CD4-positive, alpha-beta memory T cell (primary cell): ENCODE results near the gene TPT1. TPM values are rescaled to one million over a fixed set of nuclear protein-coding genes. Genes with fewer than 3 reads are reported as not detected.

Source experiments
- CTCF ChIA-PET: fragments of 350-600 bp; sonication (Branson Sonifier 250); formaldehyde crosslinking; loops from one replicate; lab custom pipeline; 2021; ENCODE audit warnings: inconsistent platforms; ENCODE audit not compliant: partially characterized antibody; lab: Charles Lee
- POLR2A ChIA-PET: fragments of 350-600 bp; sonication (Branson Sonifier 250); formaldehyde crosslinking; loops from one replicate; lab custom pipeline; 2021; ENCODE audit not compliant: partially characterized antibody; lab: Charles Lee
- DNase-seq, 5 donors: peaks; one replicate each; pipeline versions ENCODE4 v3.0.0 to v3.0.0-alpha.2; 2020 to 2022; ENCODE audit warnings: mixed read lengths in 1 of 5
- H3K27ac ChIP-seq: one replicate; pipeline ENCODE4 v1.7.0; 2013; ENCODE audit warnings: low read depth, low read length
- H3K27me3 ChIP-seq: 2 replicates; pipeline ENCODE4 v1.7.0; 2013; ENCODE audit warnings: mild to moderate bottlenecking, low read length, moderate library complexity; ENCODE audit not compliant: insufficient read depth
- H3K36me3 ChIP-seq: 2 replicates; pipeline ENCODE4 v1.7.0; 2013; ENCODE audit warnings: mild to moderate bottlenecking, low read length, moderate library complexity; ENCODE audit not compliant: insufficient read depth
- H3K4me1 ChIP-seq: 2 replicates; pipeline ENCODE4 v1.7.0; 2013; ENCODE audit warnings: mild to moderate bottlenecking, low read length, moderate library complexity; ENCODE audit not compliant: insufficient read depth
- H3K4me3 ChIP-seq, 2 donors: one replicate each; pipeline ENCODE4 v1.7.0; 2013; ENCODE audit warnings: low read length in 2 of 2, mild to moderate bottlenecking in 1 of 2
- H3K9me3 ChIP-seq, 2 donors: one replicate each; pipeline ENCODE4 v1.7.0; 2013; ENCODE audit warnings: low read length in 2 of 2, control low read depth in 1 of 2; ENCODE audit not compliant: control insufficient read depth in 1 of 2
- H3K27ac Mint-ChIP-seq, 7 donors: one replicate each; pipeline ENCODE4 v1.8.0; 2020 to 2021; ENCODE audit warnings: mixed read lengths in 7 of 7, mild to moderate bottlenecking in 6 of 7, inconsistent platforms in 3 of 7, moderate library complexity in 3 of 7
- H3K27me3 Mint-ChIP-seq, 2 donors: one replicate each; pipeline ENCODE4 v1.8.0; 2020 to 2021; ENCODE audit warnings: mixed read lengths in 2 of 2
- H3K36me3 Mint-ChIP-seq, 2 donors: one replicate each; pipeline ENCODE4 v1.8.0; 2020 to 2021; ENCODE audit warnings: mixed read lengths in 2 of 2, inconsistent platforms in 1 of 2, mild to moderate bottlenecking in 1 of 2
- H3K4me1 Mint-ChIP-seq, 4 donors: one replicate each; pipeline ENCODE4 v1.8.0; 2020 to 2021; ENCODE audit warnings: mixed read lengths in 4 of 4, mild to moderate bottlenecking in 1 of 4
- H3K4me3 Mint-ChIP-seq, 8 donors: one replicate each; pipeline ENCODE4 v1.8.0; 2020 to 2021; ENCODE audit warnings: mixed read lengths in 8 of 8, mild to moderate bottlenecking in 7 of 8, moderate library complexity in 6 of 8, inconsistent platforms in 3 of 8
- H3K9me3 Mint-ChIP-seq, 8 donors: one replicate each; pipeline ENCODE4 v1.8.0; 2020 to 2021; ENCODE audit warnings: mixed read lengths in 8 of 8, mild to moderate bottlenecking in 5 of 8, inconsistent platforms in 3 of 8, moderate library complexity in 1 of 8
- intact Hi-C: fragments of 100-400 bp; cut with micrococcal nuclease; formaldehyde crosslinking; loops from one replicate; pipeline ENCODE4 v1.15.1; 2023
- polyA plus RNA-seq, 2 donors: library from polyadenylated mRNA; unstranded; fragments of 300-500 nt; fragmentation: Illumina TruSeq; gene quantifications; one replicate each; pipeline ENCODE4 v1.2.3, GENCODE V29; 2021
- total RNA-seq, 2 experiments: library from RNA; stranded (reverse); gene quantifications; one replicate each; pipeline ENCODE4 v1.2.3, GENCODE V29; 2021

The TPT1 gene
- total and polyA plus RNA-seq, 4 experiments from 2014 or later: 2,372 to 11,080 (median 7,185) TPM

- Histone ChIP-seq H3K4me3 (peak overlapping the region in 1 of 2 donors; percentile 18), H3K9me3 (no peaks in the 10 kb centered on the region), H3K27me3 (no peaks in the 10 kb centered on the region), H3K4me1 (peaks cover 98% of the 10 kb centered on the region), H3K36me3 (peaks cover 33% of the 10 kb centered on the region), H3K27ac (peak overlapping the region; percentile 40)
- Mint-ChIP-seq H3K36me3 (peaks cover 31 to 36% of the 10 kb centered on the region in 2 donors), H3K4me3 (peak overlapping the region; percentile 8 to 82 (median 69)), H3K4me1 (peaks cover 70 to 100% (median 88%) of the 10 kb centered on the region in 4 donors), H3K9me3 (no peaks in the 10 kb centered on the region), H3K27ac (peak overlapping the region; percentile 73 to 92 (median 87)), H3K27me3 (no peaks in the 10 kb centered on the region)
- ChIA-PET CTCF (interaction anchor here (0.8 to 0.9 kb wide), 3 partner anchors 31 to 60 kb away, joined by 3 to 4 read pairs (median 3); no protein-coding TSS in a partner anchor), POLR2A (interaction anchor here (1.2 to 14.9 kb wide), 3 partner anchors 32 to 288 kb away, joined by 3 to 219 read pairs (median 4); no protein-coding TSS in a partner anchor)
- DNase-seq: peak; percentile 53 to 73 (median 58)
- intact Hi-C loops: loop anchor here (5.0 to 10.0 kb wide), 2 partner anchors 33 to 841 kb away; no protein-coding TSS in a partner anchor
Measured at GRCh38 chr13:45333977-45334922, 6.7 kb downstream of the TPT1 start.

GRCh38 chr13:45333251-45333976 is 7.6 kb downstream of the TPT1 start:
- H3K4me3 Mint-ChIP-seq: peak overlapping the region; percentile 14 to 82 (median 61)
- Histone ChIP-seq H3K27me3 (no peaks in the 10 kb centered on the region), H3K4me3 (no peak overlapping the region), H3K9me3 (no peaks in the 10 kb centered on the region), H3K4me1 (peaks cover 98% of the 10 kb centered on the region), H3K27ac (peak overlapping the region; percentile 40), H3K36me3 (peaks cover 25% of the 10 kb centered on the region)
- H3K9me3 Mint-ChIP-seq: no peaks in the 10 kb centered on the region
- H3K36me3 Mint-ChIP-seq: peaks cover 22 to 28% of the 10 kb centered on the region in 2 donors
- H3K4me1 Mint-ChIP-seq: peaks cover 65 to 100% (median 86%) of the 10 kb centered on the region in 4 donors
- peak overlapping the region; percentile 44 to 92 (median 87) for H3K27ac Mint-ChIP-seq
- intact Hi-C loops: loop anchor here (5.0 to 10.0 kb wide), 2 partner anchors 34 to 841 kb away; no protein-coding TSS in a partner anchor
- POLR2A ChIA-PET: interaction anchor here (1.1 to 14.9 kb wide), 2 partner anchors 33 to 62 kb away, joined by 3 to 219 read pairs; no protein-coding TSS in a partner anchor
- CTCF ChIA-PET: interaction anchor here (0.5 to 2.3 kb wide), 4 partner anchors 21 to 126 kb away, joined by 3 to 16 read pairs (median 6); no protein-coding TSS in a partner anchor
- no peak for DNase-seq
- no peaks in the 10 kb centered on the region for H3K27me3 Mint-ChIP-seq

GRCh38 chr13:45332831-45333219 is 8.2 kb downstream of the TPT1 start:
- Mint-ChIP-seq H3K27ac (peak overlapping the region; percentile 3 to 92 (median 81)), H3K4me1 (peaks cover 64 to 99% (median 84%) of the 10 kb centered on the region in 4 donors), H3K27me3 (no peaks in the 10 kb centered on the region), H3K4me3 (peak overlapping the region in 5 of 8 donors; percentile 14 to 82 (median 58)), H3K9me3 (no peaks in the 10 kb centered on the region), H3K36me3 (peaks cover 19 to 22% of the 10 kb centered on the region in 2 donors)
- Histone ChIP-seq H3K4me1 (peaks cover 98% of the 10 kb centered on the region), H3K9me3 (no peaks in the 10 kb centered on the region), H3K4me3 (no peak overlapping the region), H3K27me3 (no peaks in the 10 kb centered on the region), H3K27ac (no peak overlapping the region), H3K36me3 (peaks cover 19% of the 10 kb centered on the region)
- POLR2A ChIA-PET: interaction anchor here (1.1 to 14.9 kb wide), 3 partner anchors 8 to 62 kb away, joined by 3 to 219 read pairs (median 45); partner anchors contain the start of gene TPT1
- DNase-seq: no peak
- intact Hi-C loops: loop anchor here (5.0 to 10.0 kb wide), 2 partner anchors 34 to 842 kb away; no protein-coding TSS in a partner anchor
- CTCF ChIA-PET: interaction anchor here (1.0 to 2.3 kb wide), 3 partner anchors 21 to 38 kb away, joined by 5 to 16 read pairs (median 7); no protein-coding TSS in a partner anchor

GRCh38 chr13:45332036-45332830 is 8.8 kb downstream of the TPT1 start:
- POLR2A ChIA-PET: interaction anchor here (0.7 to 14.9 kb wide), 4 partner anchors 9 to 133 kb away, joined by 3 to 219 read pairs (median 24); partner anchors contain the start of gene TPT1
- Histone ChIP-seq H3K4me3 (no peak overlapping the region), H3K27me3 (no peaks in the 10 kb centered on the region), H3K36me3 (peaks cover 13% of the 10 kb centered on the region), H3K27ac (no peak overlapping the region), H3K4me1 (peaks cover 98% of the 10 kb centered on the region), H3K9me3 (no peaks in the 10 kb centered on the region)
- Mint-ChIP-seq H3K27me3 (no peaks in the 10 kb centered on the region), H3K4me3 (peak overlapping the region in 3 of 8 donors; percentile 2 to 14 (median 12)), H3K4me1 (peaks cover 66 to 99% (median 84%) of the 10 kb centered on the region in 4 donors), H3K27ac (peak overlapping the region; percentile 38 to 87 (median 80)), H3K9me3 (no peaks in the 10 kb centered on the region), H3K36me3 (peaks cover 16% of the 10 kb centered on the region in 2 donors)
- CTCF ChIA-PET: interaction anchor here (1.0 to 2.3 kb wide), 4 partner anchors 20 to 285 kb away, joined by 3 to 16 read pairs (median 6); no protein-coding TSS in a partner anchor
- intact Hi-C loops: loop anchor here (5.0 to 10.0 kb wide), 2 partner anchors 35 to 843 kb away; no protein-coding TSS in a partner anchor
- DNase-seq: no peak

GRCh38 chr13:45331692-45332035 is 9.3 kb downstream of the TPT1 start:
- H3K4me3 ChIP-seq: no peak overlapping the region
- ChIA-PET CTCF (interaction anchor here (1.4 to 2.8 kb wide), 4 partner anchors 9 to 284 kb away, joined by 3 to 18 read pairs (median 12); partner anchors contain the start of gene TPT1), POLR2A (interaction anchor here (0.7 to 14.9 kb wide), 3 partner anchors 9 to 133 kb away, joined by 3 to 219 read pairs (median 45); partner anchors contain the start of gene TPT1)
- H3K4me1 Mint-ChIP-seq: peaks cover 63 to 98% (median 84%) of the 10 kb centered on the region in 4 donors
- peaks cover 97% of the 10 kb centered on the region for H3K4me1 ChIP-seq
- H3K4me3 Mint-ChIP-seq: peak overlapping the region in 1 of 8 donors; percentile 26
- H3K27ac ChIP-seq: no peak overlapping the region
- peak overlapping the region; percentile 9 to 93 (median 80) for H3K27ac Mint-ChIP-seq
- no peaks in the 10 kb centered on the region for H3K27me3 ChIP-seq
- intact Hi-C loops: loop anchor here (5.0 to 10.0 kb wide), 2 partner anchors 36 to 843 kb away; no protein-coding TSS in a partner anchor
- H3K36me3 ChIP-seq: peaks cover 9% of the 10 kb centered on the region
- H3K27me3 Mint-ChIP-seq: no peaks in the 10 kb centered on the region
- no peaks in the 10 kb centered on the region for H3K9me3 ChIP-seq
- peaks cover 10% of the 10 kb centered on the region in 2 donors for H3K36me3 Mint-ChIP-seq
- no peak for DNase-seq
- H3K9me3 Mint-ChIP-seq: no peaks in the 10 kb centered on the region
